Measurements from ENCODE around the gene PLCL1.
"Not testable (repeated sequence)": the region's sequence is repeated elsewhere in the genome, so short reads cannot be mapped to it uniquely, and the experiment has no call there.

The PLCL1 gene

DNA sequence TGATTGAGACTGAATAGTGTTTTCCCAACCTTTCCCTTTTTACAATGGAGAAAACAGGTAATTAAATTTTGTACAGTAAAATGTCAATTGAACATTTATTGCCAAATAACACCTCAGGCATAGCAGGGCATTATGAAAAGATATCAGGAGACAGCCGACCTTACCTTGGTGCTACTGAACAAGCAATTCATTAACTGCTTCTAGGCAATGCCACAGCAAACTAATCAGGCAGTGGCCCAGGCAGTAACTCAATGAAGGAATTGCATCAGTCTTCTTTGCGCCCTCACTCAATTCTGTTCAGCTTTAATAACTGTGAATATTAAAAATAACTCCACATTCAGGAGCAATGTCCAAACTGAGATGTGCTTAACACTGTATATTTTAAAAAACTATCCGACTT, 6.1 kb downstream of the PLCL1 start:
- no peak for DNase-seq

- DNase-seq = peak; percentile 18
Observed at GRCh38 chr2:197813093-197813787, 8.8 kb downstream of the PLCL1 start.

DNA sequence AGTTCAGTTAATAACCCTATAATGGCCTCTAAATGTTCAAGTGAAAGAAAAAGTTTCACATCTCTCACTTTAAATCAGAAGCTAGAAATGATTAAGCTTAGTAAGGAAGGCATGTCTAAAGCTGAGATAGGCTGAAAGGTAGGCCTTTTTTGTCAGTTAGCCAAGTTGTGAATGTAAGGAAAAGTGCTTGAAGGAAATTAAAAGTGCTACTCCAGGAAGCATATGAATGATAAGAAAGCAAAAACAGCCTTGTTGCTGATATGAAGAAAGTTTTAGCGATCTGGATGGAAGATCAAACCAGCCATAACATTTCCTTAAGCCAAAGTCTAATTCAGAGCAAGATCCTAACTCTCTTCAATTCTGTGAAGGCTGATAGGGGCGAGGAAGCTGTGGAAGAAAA, 10.1 kb downstream of the PLCL1 start:
- DNase-seq = no peak

DNA sequence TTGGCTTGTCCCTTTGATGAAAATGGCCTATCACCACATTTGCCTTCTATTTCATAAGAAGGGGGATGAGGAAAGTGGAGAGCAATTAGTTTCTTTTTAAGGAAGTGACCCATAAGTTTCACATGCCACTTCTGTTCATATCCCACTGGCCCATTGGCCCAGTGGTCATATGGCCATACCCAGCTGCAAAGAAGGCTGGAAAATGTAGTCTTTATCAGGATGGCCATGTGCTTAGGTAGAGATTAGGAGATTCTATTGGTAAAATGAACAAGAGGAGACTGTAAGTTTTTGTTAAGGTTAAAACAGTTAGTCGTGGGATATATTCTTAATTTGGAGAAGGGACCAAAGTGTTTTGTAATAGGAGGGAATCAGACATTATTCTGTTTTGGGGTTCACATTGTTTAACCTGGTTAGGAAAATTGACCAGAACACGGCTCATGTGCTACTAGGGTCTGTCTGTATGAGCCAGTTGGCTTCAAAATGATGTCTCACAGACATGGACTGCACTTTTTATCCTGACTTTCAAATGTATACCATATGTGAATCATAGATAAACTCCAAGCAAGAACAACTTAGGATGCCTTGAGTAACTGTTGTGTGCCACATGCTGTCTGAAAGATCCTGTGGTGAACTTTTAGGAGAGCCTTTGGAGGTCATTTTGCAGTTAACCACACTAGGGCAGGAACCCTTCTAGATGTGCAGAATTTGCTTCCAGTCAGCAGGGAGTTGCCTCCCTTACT, 17.3 kb downstream of the PLCL1 start:
- DNase-seq = no peak

GRCh38 chr2:197822333-197822732, 17.9 kb downstream of the PLCL1 start:
- no peak for DNase-seq

- no peak for DNase-seq
Observed at GRCh38 chr2:197827618-197828017, 23.2 kb downstream of the PLCL1 start.

DNA sequence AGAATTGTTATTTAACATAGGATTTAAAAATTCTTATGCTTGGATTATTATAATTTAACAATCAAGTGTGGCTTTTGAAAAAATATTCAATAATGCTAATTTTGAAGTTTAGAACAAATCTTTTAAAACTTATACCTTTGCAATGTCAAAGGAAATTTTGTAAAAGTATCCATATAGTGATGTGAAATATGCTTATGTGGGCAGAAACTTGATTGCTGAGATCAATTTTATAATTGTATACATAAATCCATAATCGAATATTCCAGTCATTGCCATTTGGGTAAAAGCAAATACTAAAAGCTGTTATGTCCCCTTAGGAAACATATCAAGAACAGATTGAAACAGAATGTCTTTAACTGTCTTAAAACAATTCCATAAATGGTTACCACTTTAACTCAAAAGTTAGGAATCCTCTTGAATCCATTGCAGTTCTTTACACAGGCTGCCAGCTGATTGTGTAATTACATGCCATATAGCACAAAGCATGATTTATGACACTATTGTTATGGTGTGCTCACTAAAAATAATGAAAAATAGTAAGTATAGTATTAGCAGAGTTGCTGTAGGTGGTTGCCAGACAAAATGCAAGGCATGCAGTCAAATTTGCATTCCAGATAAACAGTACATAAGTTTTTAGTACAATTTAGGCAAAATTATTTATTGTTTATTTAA, 24.2 kb downstream of the PLCL1 start:
- no peak for DNase-seq

DNA sequence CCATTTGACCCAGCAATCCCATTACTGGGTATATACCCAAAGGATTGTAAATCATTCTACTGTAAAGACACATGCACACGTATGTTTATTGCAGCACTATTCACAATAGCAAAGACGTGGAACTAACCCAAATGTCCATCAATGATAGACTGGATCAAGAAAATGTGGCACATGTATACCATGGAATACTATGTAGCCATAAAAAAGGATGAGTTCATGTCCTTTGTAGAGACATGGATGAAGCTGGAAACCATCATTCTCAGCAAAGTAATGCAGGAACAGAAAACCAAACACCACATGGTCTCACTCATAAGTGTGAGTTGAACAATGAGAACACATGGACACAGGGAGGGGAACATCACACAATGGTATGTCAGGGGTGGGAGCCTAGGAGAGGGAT, 30.4 kb downstream of the PLCL1 start:
- not testable (repeated sequence) for DNase-seq

- no peak for DNase-seq
Observed at GRCh38 chr2:197835293-197835692, 30.9 kb downstream of the PLCL1 start.

GRCh38 chr2:197838036-197838435, 33.6 kb downstream of the PLCL1 start:
- DNase-seq = peak; percentile 35

DNA sequence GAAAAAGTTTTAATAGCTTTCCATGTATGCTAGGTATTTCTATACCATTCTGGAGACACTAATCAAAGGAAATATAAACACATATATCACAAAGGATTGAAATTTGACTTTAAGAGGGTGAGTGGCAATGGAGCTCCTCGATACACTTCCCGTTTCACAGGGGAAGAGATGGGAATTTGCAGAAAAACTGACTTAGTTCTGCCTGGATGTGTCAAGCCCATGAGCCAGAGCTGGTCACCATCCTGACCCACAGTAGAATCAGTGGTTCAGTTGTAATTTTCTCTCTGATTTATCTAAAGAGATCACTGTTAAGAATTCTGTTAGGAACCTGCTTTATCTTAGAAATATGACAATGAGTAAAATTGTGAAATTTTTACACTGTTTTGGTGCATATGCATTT, 34.2 kb downstream of the PLCL1 start:
- DNase-seq = no peak

- no peak for DNase-seq
Observed at GRCh38 chr2:197839327-197839726, 34.9 kb downstream of the PLCL1 start.

DNA sequence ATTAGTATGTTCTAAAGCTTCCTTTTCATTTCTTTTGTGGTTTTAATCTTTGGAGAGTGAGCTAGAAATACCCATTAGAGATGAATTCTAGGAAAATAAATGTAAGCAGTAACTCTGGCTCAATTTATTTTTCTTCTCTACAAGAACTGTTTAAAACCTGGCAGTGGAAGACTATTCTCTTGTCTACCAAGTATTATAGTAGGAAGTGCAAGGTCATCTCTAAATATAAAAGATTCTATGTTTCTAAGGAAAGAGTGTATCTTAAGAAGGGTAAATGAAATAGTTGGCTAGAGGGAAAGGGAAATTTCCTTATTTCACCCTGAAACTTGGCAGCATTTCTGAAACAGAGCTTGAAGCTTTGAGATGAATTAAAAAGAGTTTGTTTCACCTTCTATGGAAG, 35.5 kb downstream of the PLCL1 start:
- no peak for DNase-seq

- DNase-seq = no peak
Observed at GRCh38 chr2:197846128-197846527, 41.7 kb downstream of the PLCL1 start.

GRCh38 chr2:197846777-197847176, 42.4 kb downstream of the PLCL1 start:
- no peak for DNase-seq

DNA sequence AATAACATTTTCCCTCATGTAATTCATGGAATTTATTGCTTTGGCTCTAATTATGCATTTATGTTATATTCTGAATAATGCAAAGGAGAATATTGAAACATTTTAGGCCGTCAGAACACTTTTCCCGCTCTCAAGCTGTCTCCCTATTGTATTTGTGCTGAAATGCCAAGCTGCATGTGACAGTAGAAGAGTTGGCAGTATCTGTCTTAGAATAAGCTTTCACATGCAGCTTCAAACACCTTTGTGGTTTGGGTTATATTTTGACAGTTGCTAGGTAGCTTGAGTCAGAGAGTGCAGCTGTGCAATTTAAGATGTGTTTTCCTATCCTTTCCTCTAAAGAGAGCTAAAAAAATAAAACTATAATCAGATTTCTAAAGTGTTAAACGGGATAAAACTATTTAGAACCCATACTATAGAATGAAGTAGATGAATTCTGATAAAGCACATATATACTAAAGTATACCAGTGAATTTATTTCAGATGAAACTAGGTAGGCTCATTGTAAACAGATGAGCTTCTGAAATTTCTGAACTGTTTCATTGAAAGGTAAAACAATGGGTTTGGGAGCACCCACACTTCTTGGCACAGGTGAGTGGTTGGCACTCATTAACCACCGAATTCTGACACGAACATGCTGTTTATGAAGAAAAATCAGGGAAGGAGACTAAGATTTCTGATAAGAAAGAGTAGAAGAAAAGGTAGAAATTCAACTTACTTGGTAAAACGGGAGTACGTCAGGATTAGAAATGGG, 43.4 kb downstream of the PLCL1 start:
- DNase-seq = no peak

DNA sequence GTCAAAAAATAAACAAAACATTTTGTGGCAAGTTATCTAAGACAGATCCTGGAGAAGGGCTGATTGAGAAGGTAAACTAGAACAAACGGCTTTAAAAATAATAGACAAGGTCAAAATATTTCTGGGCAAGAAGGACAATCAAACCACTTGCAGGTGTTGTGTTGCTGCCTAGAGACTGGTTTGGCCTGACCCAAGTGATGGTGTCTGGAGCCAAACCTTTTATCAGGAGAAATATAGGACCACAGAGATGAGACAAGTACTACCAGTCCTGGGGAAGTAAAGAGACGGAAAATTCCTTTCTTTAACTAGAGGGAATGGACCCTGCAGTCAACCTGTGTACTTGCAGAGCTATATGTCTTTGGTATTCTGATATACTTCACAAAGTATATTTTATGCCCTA, 44.2 kb downstream of the PLCL1 start:
- DNase-seq = no peak

DNA sequence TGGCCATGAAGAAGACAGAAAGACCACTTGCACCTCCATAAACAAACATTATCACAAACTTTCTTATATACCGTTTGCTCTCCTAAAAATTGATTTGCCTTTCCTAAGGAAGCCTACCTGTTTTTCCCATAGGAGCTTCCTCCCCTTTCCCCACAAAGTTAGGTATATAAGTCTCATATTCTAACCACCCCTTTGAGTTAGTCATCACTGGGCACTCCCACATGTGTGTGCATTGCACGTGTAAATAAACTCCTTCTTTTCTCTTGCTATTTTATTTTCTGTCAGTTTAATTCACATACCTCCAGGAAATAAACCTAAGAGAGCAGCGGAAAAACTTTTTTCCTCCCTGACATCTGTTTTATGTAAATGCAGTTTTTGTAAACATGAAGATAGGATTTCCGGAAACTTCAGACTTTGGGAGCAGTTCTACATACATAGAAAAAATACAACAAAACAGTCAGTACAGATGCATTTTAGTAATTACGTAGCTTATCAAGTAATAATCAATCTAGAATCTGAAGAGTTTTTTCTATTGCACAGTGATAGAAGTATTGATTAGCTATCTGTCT, 46.6 kb downstream of the PLCL1 start:
- DNase-seq = no peak

GRCh38 chr2:197851451-197851850, 47.1 kb downstream of the PLCL1 start:
- DNase-seq = no peak

GRCh38 chr2:197852108-197852507, 47.7 kb downstream of the PLCL1 start:
- no peak for DNase-seq

- DNase-seq = no peak
Observed at GRCh38 chr2:197853549-197853948, 49.2 kb downstream of the PLCL1 start.

DNA sequence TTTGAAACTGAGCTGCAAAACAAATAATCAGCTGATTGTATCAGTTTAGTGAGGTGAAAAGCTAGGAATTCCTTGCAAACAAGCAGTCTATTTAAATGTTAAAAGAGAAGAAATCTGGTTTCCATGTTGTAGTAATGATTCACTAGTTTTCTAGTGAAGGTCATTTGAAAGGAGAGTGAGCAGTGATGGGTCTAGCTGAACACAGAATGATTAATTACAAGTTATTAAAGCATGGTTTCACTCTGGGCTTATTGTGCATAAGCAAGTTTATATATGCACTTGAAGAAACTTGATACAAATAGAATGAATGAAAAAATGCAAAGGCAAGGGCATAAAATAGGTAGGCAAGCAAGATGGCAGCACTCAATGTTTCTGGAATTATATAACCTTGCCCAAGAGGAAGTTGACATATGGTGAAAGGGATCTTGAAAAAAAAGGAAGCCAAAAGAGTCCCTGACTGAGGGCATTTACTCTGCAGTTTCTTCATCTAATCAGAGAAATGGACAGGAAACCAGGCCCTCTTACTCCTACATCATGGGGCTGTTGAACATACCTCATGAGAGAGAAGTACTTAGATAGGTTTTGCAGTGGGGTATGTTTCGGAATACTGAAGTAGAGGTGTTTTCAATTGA, 53.2 kb downstream of the PLCL1 start:
- DNase-seq = no peak

Data from activated CD4-positive, alpha-beta T cell treated with anti-CD3 and anti-CD28 coated beads for 48 hours (primary cell).